Activated CD8-positive, alpha-beta memory T cell treated with anti-CD3 and anti-CD28 coated beads, Interleukin-2, amount 50 U/mL, for 1 hour (primary cell): ENCODE data around the gene RAC2.

ENCODE experiments used
- DNase-seq: peaks from one replicate; pipeline ENCODE4 v3.0.0-alpha.2; 2020; ENCODE audit errors: extremely low read depth

The RAC2 gene

DNA sequence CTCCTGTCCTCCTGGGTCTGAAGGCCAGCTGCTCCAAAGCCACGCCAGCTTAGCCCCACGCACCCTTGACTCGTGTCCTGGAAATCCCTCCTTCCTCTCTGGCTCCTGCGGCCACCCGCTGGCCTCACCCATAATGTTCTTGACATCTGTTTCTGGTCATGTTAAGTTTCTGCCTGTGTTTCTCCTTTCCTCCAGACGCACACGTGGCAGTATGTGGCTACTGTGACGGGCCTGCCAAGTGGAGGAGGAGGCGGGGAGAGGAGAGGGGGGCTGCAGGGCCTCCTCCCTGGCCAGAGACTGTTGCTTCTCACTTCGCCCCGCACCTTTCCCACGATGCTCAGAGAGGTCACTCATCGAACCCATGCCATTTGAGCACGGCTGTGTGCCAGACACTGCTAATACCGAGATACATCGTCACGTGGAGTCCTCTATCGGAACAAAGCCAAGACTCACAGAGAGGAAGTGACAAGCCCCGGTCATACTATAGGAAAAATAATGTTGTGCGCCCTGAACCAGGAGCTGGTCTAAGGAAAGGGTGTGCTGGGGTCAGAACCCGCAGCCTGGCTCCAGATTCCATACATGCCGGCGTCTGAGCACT, 67.5 kb downstream of the RAC2 start:
- DNase-seq: no peak

DNA sequence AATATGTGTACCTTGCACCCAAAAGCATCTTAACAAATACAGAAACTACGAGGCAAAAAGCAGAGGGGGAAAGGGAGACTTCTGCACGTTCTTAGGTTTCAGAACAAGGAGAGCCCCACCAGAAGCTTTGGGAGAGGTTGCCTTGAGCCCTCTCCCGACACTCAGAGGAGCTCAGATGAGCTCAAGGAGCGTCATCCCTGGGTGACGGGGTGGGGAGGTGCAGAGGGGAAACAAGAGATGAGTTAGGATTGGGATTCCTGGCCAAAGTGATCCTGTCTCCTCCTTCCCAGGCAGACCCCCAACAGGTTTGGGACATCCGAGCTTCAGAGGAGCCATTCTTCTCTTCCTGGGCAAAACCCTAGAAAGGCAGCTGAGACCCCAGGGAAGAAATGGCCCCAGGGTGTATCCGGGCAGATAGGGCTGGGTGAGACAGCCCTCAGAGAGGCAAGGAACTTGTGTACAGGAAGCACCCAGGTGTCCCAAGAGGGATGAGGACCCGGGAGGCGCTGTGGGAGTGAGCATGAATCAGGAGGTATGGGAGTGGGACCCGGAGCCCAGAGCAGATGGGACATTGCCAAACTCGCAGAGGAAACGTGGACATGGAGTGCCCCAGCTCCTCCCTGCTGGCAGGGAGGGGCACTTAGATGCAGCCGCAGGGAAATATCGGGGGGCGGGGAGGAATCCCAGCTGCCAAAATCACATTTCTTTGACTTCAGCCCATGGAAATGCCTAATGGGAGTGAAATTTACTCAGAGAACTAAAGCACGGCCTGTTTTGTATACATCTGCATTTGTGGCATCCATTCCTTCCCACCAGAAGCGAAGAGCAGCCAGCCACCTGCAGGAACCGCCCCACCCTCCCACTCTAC, 68.4 kb downstream of the RAC2 start:
- no peak for DNase-seq
